Measurements from ENCODE around the gene DDX54.

GRCh38 chr12:113202300-113203075, 17.2 kb upstream of the DDX54 start:
- TF ChIP-seq, protein P1, sequence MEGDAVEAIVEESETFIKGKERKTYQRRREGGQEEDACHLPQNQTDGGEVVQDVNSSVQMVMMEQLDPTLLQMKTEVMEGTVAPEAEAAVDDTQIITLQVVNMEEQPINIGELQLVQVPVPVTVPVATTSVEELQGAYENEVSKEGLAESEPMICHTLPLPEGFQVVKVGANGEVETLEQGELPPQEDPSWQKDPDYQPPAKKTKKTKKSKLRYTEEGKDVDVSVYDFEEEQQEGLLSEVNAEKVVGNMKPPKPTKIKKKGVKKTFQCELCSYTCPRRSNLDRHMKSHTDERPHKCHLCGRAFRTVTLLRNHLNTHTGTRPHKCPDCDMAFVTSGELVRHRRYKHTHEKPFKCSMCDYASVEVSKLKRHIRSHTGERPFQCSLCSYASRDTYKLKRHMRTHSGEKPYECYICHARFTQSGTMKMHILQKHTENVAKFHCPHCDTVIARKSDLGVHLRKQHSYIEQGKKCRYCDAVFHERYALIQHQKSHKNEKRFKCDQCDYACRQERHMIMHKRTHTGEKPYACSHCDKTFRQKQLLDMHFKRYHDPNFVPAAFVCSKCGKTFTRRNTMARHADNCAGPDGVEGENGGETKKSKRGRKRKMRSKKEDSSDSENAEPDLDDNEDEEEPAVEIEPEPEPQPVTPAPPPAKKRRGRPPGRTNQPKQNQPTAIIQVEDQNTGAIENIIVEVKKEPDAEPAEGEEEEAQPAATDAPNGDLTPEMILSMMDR (conservative IDR thresholded peaks at IDR 0.05), result no peak
- no peak for TF ChIP-seq EZH2 (IDR thresholded peaks at IDR 0.05; ENCODE audit: low read depth)

Data from PC-9 (cell line).